Prostate gland (tissue), 2 donors: ENCODE measurements around the gene MYD88.

Experiments used
- POLR2AphosphoS5 ChIP-seq: sonication (generic); formaldehyde crosslinking; IDR thresholded peaks from one replicate; pipeline ENCODE4 v1.6.1; 2017; ENCODE audit warnings: antibody characterized with exemption
- TF ChIP-seq, protein P1 (sequence below), 4 experiments: fragments of 200-600 bp in 2 of 4; fragments of 450-650 bp in 2 of 4; sonication (generic) in 2 of 4; IDR thresholded peaks; 1 replicate in 3 of 4; 2 replicates in 1 of 4; pipeline ENCODE4 v1.5.1; 2016 to 2019; ENCODE audit warnings: antibody characterized with exemption in 4 of 4, mild to moderate bottlenecking in 2 of 4, moderate library complexity in 2 of 4

DNA sequence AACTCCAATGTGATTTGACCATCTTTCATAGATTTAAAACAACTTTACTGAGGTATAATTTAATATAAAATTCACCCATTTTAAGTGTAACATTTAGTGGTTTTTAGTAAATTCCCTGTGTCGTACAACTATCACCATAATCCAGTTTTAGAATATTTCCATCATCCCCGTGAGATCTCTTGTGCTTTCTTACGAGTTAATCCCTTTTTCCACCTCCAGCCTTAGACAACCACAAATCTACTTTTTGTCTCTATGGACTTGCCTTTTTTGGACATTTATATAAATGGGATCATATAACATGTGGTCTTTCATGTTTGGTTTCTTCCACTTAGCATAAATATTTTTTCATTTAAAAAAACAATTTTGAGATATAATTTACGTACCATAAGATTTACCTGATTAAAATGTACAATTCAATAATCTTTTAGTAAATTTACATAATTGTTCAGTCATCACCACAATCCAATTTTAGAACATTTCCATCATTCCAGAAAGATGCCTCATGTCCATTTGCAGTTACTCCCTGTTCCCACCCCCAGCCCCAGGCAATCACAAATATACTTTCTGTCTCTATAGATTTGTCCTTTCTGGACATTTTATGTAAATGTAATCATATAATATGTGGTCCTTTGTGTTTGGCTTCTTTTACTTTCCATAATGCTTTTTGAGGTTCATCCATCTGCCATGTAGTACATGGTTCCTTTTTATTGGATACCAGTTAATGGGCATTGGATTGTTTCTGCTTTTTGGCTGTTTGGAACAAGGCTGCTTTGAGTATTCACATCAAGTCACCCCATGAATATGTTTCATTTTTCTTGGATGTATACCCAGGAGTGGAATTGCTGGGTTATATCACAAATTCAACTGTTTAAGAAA, 29.9 kb downstream of the MYD88 start:
- TF ChIP-seq, protein P1, sequence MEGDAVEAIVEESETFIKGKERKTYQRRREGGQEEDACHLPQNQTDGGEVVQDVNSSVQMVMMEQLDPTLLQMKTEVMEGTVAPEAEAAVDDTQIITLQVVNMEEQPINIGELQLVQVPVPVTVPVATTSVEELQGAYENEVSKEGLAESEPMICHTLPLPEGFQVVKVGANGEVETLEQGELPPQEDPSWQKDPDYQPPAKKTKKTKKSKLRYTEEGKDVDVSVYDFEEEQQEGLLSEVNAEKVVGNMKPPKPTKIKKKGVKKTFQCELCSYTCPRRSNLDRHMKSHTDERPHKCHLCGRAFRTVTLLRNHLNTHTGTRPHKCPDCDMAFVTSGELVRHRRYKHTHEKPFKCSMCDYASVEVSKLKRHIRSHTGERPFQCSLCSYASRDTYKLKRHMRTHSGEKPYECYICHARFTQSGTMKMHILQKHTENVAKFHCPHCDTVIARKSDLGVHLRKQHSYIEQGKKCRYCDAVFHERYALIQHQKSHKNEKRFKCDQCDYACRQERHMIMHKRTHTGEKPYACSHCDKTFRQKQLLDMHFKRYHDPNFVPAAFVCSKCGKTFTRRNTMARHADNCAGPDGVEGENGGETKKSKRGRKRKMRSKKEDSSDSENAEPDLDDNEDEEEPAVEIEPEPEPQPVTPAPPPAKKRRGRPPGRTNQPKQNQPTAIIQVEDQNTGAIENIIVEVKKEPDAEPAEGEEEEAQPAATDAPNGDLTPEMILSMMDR (IDR thresholded peaks at IDR 0.05): no peak
- no peak for TF ChIP-seq POLR2AphosphoS5
